Ectodermal cell (in vitro differentiated cells): Measurements from ENCODE around the gene ABCG8.
A peak's percentile ranks its signal among the peaks of the same experiment; 100 is the strongest.

Source experiments
- H3K27ac ChIP-seq: 2 replicates; pipeline ENCODE4 v1.7.0; 2013; ENCODE audit warnings: mild to moderate bottlenecking, low read depth, low read length; ENCODE audit not compliant: insufficient read depth, poor library complexity, severe bottlenecking
- H3K27me3 ChIP-seq: 2 replicates; pipeline ENCODE4 v1.7.0; 2013; ENCODE audit warnings: mild to moderate bottlenecking, low read length; ENCODE audit not compliant: insufficient read depth, control insufficient read depth, poor library complexity, severe bottlenecking
- H3K36me3 ChIP-seq: one replicate; pipeline ENCODE4 v1.7.0; 2013; ENCODE audit warnings: low read length; ENCODE audit not compliant: control insufficient read depth, insufficient read depth
- H3K4me1 ChIP-seq: one replicate; pipeline ENCODE4 v1.7.0; 2013; ENCODE audit warnings: low read length; ENCODE audit not compliant: control insufficient read depth, insufficient read depth
- H3K4me3 ChIP-seq: 2 replicates; pipeline ENCODE4 v1.7.0; 2013; ENCODE audit warnings: low read depth, low read length, control low read depth; ENCODE audit not compliant: insufficient read depth
- H3K9me3 ChIP-seq: 2 replicates; pipeline ENCODE4 v1.7.0; 2013; ENCODE audit warnings: mild to moderate bottlenecking, low read length, moderate library complexity; ENCODE audit not compliant: control insufficient read depth
- WGBS, 2 experiments: methylation state at CpG; one replicate each; pipeline ENCODE4 v1.1.7; 2013; ENCODE audit warnings: missing lambda C conversion rate in 2 of 2; 5-methylcytosine and 5-hydroxymethylcytosine counted together

The ABCG8 gene

GRCh38 chr2:43887176-43887575 lies 48.4 kb downstream of the ABCG8 start:
- Histone ChIP-seq H3K9me3 (no peaks in the 10 kb centered on the region), H3K36me3 (peaks cover 23% of the 10 kb centered on the region), H3K27ac (no peak overlapping the region), H3K4me3 (no peak overlapping the region), H3K4me1 (no peaks in the 10 kb centered on the region), H3K27me3 (no peaks in the 10 kb centered on the region)
- WGBS, 2 experiments: 95 to 98% methylated on average over 7 of the region's 7 CpGs

GRCh38 chr2:43889416-43889815 lies 50.6 kb downstream of the ABCG8 start:
- H3K27ac ChIP-seq: no peak overlapping the region
- H3K4me1 ChIP-seq: no peaks in the 10 kb centered on the region
- H3K4me3 ChIP-seq: no peak overlapping the region
- WGBS, 2 experiments: 95 to 97% methylated on average over 4 of the region's 4 CpGs
- no peaks in the 10 kb centered on the region for H3K27me3 ChIP-seq
- peaks cover 40% of the 10 kb centered on the region for H3K36me3 ChIP-seq
- H3K9me3 ChIP-seq: no peaks in the 10 kb centered on the region

GRCh38 chr2:43890855-43891254 lies 52.1 kb downstream of the ABCG8 start:
- Histone ChIP-seq H3K27ac (no peak overlapping the region), H3K36me3 (peaks cover 40% of the 10 kb centered on the region), H3K4me3 (no peak overlapping the region), H3K4me1 (no peaks in the 10 kb centered on the region), H3K9me3 (no peaks in the 10 kb centered on the region), H3K27me3 (no peaks in the 10 kb centered on the region)
- WGBS, 2 experiments: 93% methylated on average over 4 of the region's 4 CpGs

GRCh38 chr2:43894743-43895142 lies 56.0 kb downstream of the ABCG8 start:
- Histone ChIP-seq H3K27me3 (no peaks in the 10 kb centered on the region), H3K4me3 (no peak overlapping the region), H3K27ac (no peak overlapping the region), H3K4me1 (peaks cover 4% of the 10 kb centered on the region), H3K36me3 (peaks cover 29% of the 10 kb centered on the region), H3K9me3 (no peaks in the 10 kb centered on the region)
- WGBS, 2 experiments: 96 to 98% methylated on average over 2 of the region's 2 CpGs

GRCh38 chr2:43896906-43897305 lies 58.1 kb downstream of the ABCG8 start:
- no peak overlapping the region for H3K27ac ChIP-seq
- H3K4me1 ChIP-seq: peaks cover 4% of the 10 kb centered on the region
- no peaks in the 10 kb centered on the region for H3K9me3 ChIP-seq
- no peaks in the 10 kb centered on the region for H3K27me3 ChIP-seq
- H3K4me3 ChIP-seq: no peak overlapping the region
- 100% methylated on average over 1 of the region's 1 CpG for WGBS, 2 experiments
- peaks cover 27% of the 10 kb centered on the region for H3K36me3 ChIP-seq

- Histone ChIP-seq H3K36me3 (peaks cover 21% of the 10 kb centered on the region), H3K27ac (no peak overlapping the region), H3K27me3 (no peaks in the 10 kb centered on the region), H3K4me3 (no peak overlapping the region), H3K9me3 (no peaks in the 10 kb centered on the region), H3K4me1 (peaks cover 4% of the 10 kb centered on the region)
- WGBS, 2 experiments: 95 to 97% methylated on average over 6 of the region's 6 CpGs
Observed at GRCh38 chr2:43897492-43897891, 58.7 kb downstream of the ABCG8 start.

- no peaks in the 10 kb centered on the region for H3K9me3 ChIP-seq
- H3K27me3 ChIP-seq: no peaks in the 10 kb centered on the region
- 67 to 78% methylated on average over 11 of the region's 11 CpGs for WGBS, 2 experiments
- H3K27ac ChIP-seq: no peak overlapping the region
- H3K4me1 ChIP-seq: peaks cover 4% of the 10 kb centered on the region
- H3K36me3 ChIP-seq: peaks cover 13% of the 10 kb centered on the region
- H3K4me3 ChIP-seq: no peak overlapping the region
Observed at GRCh38 chr2:43898134-43898837, 59.5 kb downstream of the ABCG8 start.

- Histone ChIP-seq H3K36me3 (peaks cover 9% of the 10 kb centered on the region), H3K9me3 (no peaks in the 10 kb centered on the region)
Observed at GRCh38 chr2:43898838-43899346, 60.1 kb downstream of the ABCG8 start.

GRCh38 chr2:43899589-43899988 lies 60.8 kb downstream of the ABCG8 start:
- Histone ChIP-seq H3K27ac (no peak overlapping the region), H3K4me3 (no peak overlapping the region), H3K4me1 (peaks cover 4% of the 10 kb centered on the region), H3K27me3 (no peaks in the 10 kb centered on the region), H3K36me3 (peaks cover 7% of the 10 kb centered on the region), H3K9me3 (no peaks in the 10 kb centered on the region)
- WGBS, 2 experiments: 89 to 94% methylated on average over 1 of the region's 2 CpGs

More at GRCh38 chr2:43898838-43899346, 60.1 kb downstream of the ABCG8 start:
- WGBS, 2 experiments: 94 to 97% methylated on average over 11 of the region's 11 CpGs
- H3K4me1 ChIP-seq: peaks cover 4% of the 10 kb centered on the region
- H3K4me3 ChIP-seq: no peak overlapping the region
- no peaks in the 10 kb centered on the region for H3K27me3 ChIP-seq
- peak overlapping the region; percentile 11 for H3K27ac ChIP-seq

- 98% methylated on average over 11 of the region's 11 CpGs for WGBS, 2 experiments
- Histone ChIP-seq H3K4me1 (no peaks in the 10 kb centered on the region), H3K27me3 (no peaks in the 10 kb centered on the region), H3K9me3 (no peaks in the 10 kb centered on the region), H3K36me3 (peaks cover 6% of the 10 kb centered on the region), H3K27ac (no peak overlapping the region), H3K4me3 (no peak overlapping the region)
Observed at GRCh38 chr2:43905371-43905803, 66.6 kb downstream of the ABCG8 start.
